Measurements from ENCODE around the gene GFI1.

Gene GFI1

DNA sequence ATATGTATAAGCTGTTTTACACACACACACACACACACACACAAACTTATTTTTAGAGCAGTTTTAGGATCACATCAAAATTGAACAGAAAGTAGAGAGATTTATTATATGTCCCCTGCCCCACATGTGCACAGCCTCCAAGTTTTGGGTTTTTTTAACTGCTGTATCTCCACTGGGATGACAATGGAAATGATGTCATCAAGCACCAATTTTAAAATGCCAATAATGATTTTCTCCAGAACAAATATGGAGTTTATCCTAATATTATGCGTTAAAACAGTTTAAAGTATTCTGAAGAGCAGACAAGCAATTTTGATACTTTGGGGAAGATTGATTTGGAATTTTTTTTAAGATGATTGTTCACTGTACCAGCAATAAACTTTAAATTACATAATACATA lies 56.7 kb downstream of the GFI1 start:
- no peak overlapping the region for H3K18ac ChIP-seq (ENCODE audit: low read length)
- no CpG with 5 or more reads among the region's 1 CpG for WGBS (ENCODE audit: extremely low coverage, insufficient coverage, low lambda C conversion rate)
- H3K27me3 ChIP-seq (ENCODE audit: insufficient read depth, low read length, poor library complexity) = no peaks in the 10 kb centered on the region
- H2BK5ac ChIP-seq (ENCODE audit: low read length) = no peak overlapping the region
- no peaks in the 10 kb centered on the region for H3K36me3 ChIP-seq (ENCODE audit: control insufficient read depth, insufficient read depth, low read length)
- no peak overlapping the region for H3K23ac ChIP-seq (ENCODE audit: low read length)
- no peak overlapping the region for H3K4me2 ChIP-seq (ENCODE audit: low read length)
- H2BK15ac ChIP-seq (replicated peaks; ENCODE audit: low read depth) = no peak overlapping the region
- no peak overlapping the region for H4K5ac ChIP-seq (ENCODE audit: low read length)
- no peaks in the 10 kb centered on the region for H3K79me1 ChIP-seq (ENCODE audit: low read length)
- H3K79me2 ChIP-seq (ENCODE audit: control insufficient read depth, insufficient read depth, low read length) = no peaks in the 10 kb centered on the region
- no peak overlapping the region for H2AK5ac ChIP-seq (ENCODE audit: low read length)
- H3K9ac ChIP-seq (ENCODE audit: low read length) = no peak overlapping the region
- H3K4ac ChIP-seq (ENCODE audit: low read depth, low read length) = no peak overlapping the region
- H3K56ac ChIP-seq (ENCODE audit: low read length) = no peak overlapping the region
- no peak overlapping the region for H3K27ac ChIP-seq (ENCODE audit: low read depth, low read length)
- no peak overlapping the region for H4K8ac ChIP-seq (ENCODE audit: low read depth, low read length)
- no peak overlapping the region for H3K4me3 ChIP-seq (ENCODE audit: low read length)
- H3K4me1 ChIP-seq (ENCODE audit: control insufficient read depth, low read depth, low read length) = no peaks in the 10 kb centered on the region
- H2BK120ac ChIP-seq (ENCODE audit: low read depth, low read length) = no peak overlapping the region
- DNase-seq = no peak

DNA sequence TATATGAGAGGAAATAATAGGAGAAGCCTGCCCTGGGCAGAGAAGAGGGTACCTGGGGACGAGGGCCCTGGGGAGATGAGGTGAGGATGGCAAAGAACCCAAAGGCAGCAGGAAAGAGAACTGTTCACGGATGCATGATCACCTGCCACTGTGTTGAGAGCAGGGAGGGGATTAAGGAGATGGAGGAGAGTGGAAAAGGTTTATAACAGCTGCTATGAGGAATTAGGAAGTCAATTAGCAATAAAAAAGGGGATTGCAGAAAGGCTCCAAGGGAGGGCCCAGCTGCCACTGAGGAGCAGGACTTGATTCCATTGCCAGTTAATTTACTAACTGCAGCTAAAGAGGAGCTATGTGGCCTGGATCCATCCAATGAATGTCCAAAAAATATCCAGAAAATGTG lies 61.1 kb downstream of the GFI1 start:
- Histone ChIP-seq H3K4me2 (ENCODE audit: low read length) (no peak overlapping the region), H3K56ac (ENCODE audit: low read length) (no peak overlapping the region), H3K79me2 (ENCODE audit: control insufficient read depth, insufficient read depth, low read length) (no peaks in the 10 kb centered on the region), H3K27ac (ENCODE audit: low read depth, low read length) (no peak overlapping the region), H3K4ac (ENCODE audit: low read depth, low read length) (no peak overlapping the region), H2BK120ac (ENCODE audit: low read depth, low read length) (no peak overlapping the region), H2AK5ac (ENCODE audit: low read length) (no peak overlapping the region), H3K23ac (ENCODE audit: low read length) (no peak overlapping the region), H4K8ac (ENCODE audit: low read depth, low read length) (no peak overlapping the region), H3K27me3 (ENCODE audit: insufficient read depth, low read length, poor library complexity) (no peaks in the 10 kb centered on the region), H2BK5ac (ENCODE audit: low read length) (no peak overlapping the region), H3K79me1 (ENCODE audit: low read length) (no peaks in the 10 kb centered on the region), H3K36me3 (ENCODE audit: control insufficient read depth, insufficient read depth, low read length) (no peaks in the 10 kb centered on the region), H3K18ac (ENCODE audit: low read length) (no peak overlapping the region), H3K4me1 (ENCODE audit: control insufficient read depth, low read depth, low read length) (no peaks in the 10 kb centered on the region), H4K5ac (ENCODE audit: low read length) (no peak overlapping the region), H2BK15ac (replicated peaks; ENCODE audit: low read depth) (no peak overlapping the region), H3K9ac (ENCODE audit: low read length) (no peak overlapping the region), H3K4me3 (ENCODE audit: low read length) (no peak overlapping the region)
- no peak for DNase-seq
- no CpG with 5 or more reads among the region's 2 CpGs for WGBS (ENCODE audit: extremely low coverage, insufficient coverage, low lambda C conversion rate)

Data from mesendoderm (in vitro differentiated cells).